AG04449 (cell line): ENCODE measurements around the gene VWF.

Source experiments
- CTCF ChIA-PET: fragments of 350-600 bp; formaldehyde crosslinking; extraction: SDS; loops from one replicate; lab custom pipeline; 2021; ENCODE audit warnings: antibody characterized with exemption; lab: Yijun Ruan, JAX
- POLR2A ChIA-PET: fragments of 400-600, 350-600 bp; formaldehyde crosslinking; extraction: SDS; loops from one replicate; lab custom pipeline; 2020; ENCODE audit warnings: antibody characterized with exemption, inconsistent platforms; lab: Yijun Ruan, JAX
- DNase-seq: peaks from one replicate; pipeline ENCODE4 v3.0.0-alpha.2; 2010; ENCODE audit warnings: low read depth, low spot score
- H3K4me3 ChIP-seq: 2 replicates; pipeline ENCODE4 v1.5.1; 2011; ENCODE audit warnings: low read depth, mild to moderate bottlenecking, control low read depth, low read length
- TF ChIP-seq, protein P1 (sequence below): IDR thresholded peaks from one replicate; pipeline ENCODE4 v1.5.1; 2011; ENCODE audit warnings: mild to moderate bottlenecking, moderate library complexity, low read length, control low read depth, inconsistent platforms; ENCODE audit not compliant: insufficient read depth; ENCODE audit errors: missing control alignments

VWF gene

DNA sequence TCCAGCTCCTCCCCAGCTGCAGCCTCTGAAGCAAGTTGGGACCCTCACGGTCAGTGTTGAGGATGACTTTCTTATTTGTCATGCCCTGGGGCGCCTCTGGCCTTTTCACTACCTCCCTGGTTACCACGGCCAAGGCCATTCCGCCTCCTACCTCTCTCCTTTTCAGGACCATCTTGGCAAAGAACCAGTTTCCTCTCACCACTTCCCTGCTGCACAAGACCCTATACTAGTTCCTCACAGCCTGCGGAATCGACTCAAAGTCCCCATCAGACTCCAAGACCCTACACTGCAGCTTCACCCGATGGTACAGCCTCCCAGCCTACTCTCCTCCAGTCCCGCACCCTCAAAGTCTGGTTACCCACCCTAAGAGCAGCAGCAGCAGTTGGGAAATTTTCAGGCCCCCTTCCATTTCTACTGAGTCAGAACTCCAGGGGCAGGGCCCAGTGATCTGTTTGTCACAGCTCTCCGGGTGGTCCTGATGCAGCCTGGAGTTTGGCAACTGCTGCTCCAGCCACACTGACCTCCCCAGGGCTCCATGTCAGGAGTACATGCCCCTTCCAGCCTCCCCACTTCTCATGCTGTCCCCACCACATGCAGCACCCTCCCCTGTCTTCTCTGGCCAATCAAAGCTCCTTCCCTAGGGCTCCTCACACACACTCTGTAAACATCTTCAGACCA, 5.4 kb downstream of the VWF start:
- CTCF ChIA-PET: no interaction called here

GRCh38 chr12:6116471-6117021, 7.9 kb downstream of the VWF start:
- POLR2A ChIA-PET: no interaction called here
- CTCF ChIA-PET: no interaction called here
- TF ChIP-seq, protein P1, sequence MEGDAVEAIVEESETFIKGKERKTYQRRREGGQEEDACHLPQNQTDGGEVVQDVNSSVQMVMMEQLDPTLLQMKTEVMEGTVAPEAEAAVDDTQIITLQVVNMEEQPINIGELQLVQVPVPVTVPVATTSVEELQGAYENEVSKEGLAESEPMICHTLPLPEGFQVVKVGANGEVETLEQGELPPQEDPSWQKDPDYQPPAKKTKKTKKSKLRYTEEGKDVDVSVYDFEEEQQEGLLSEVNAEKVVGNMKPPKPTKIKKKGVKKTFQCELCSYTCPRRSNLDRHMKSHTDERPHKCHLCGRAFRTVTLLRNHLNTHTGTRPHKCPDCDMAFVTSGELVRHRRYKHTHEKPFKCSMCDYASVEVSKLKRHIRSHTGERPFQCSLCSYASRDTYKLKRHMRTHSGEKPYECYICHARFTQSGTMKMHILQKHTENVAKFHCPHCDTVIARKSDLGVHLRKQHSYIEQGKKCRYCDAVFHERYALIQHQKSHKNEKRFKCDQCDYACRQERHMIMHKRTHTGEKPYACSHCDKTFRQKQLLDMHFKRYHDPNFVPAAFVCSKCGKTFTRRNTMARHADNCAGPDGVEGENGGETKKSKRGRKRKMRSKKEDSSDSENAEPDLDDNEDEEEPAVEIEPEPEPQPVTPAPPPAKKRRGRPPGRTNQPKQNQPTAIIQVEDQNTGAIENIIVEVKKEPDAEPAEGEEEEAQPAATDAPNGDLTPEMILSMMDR: no peak
- H3K4me3 ChIP-seq: no peak overlapping the region
- no peak for DNase-seq

More for the DNA sequence above, 5.4 kb downstream of the VWF start:
- no peak overlapping the region for H3K4me3 ChIP-seq
- TF ChIP-seq, protein P1: no peak
- POLR2A ChIA-PET: no interaction called here
- no peak for DNase-seq

DNA sequence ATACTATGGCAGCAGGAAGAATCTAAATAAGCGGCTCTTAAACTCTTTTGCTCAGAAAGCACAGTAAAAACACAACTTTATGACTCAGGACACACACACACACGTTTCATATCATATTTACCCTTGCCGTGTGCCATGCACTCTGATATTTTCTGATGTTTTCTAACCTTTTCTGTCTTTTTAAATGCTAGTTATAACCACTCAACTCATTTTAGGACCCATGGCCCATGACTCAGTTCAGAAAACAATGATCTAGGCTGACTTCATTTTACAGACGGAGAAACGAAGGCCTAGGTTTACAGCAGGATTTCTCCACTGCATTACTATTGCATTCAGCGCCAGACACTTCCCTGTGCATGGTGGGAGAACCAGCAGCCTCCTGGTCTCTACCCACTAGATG, 9.1 kb downstream of the VWF start:
- TF ChIP-seq, protein P1: no peak
- ChIA-PET POLR2A (no interaction called here), CTCF (no interaction called here)
- no peak for DNase-seq
- H3K4me3 ChIP-seq: no peak overlapping the region

- TF ChIP-seq, protein P1: no peak
- H3K4me3 ChIP-seq: no peak overlapping the region
- ChIA-PET CTCF (interaction anchor here (1.0 kb wide), 1 partner anchor 81 kb away, joined by 3 read pairs; no protein-coding TSS in a partner anchor), POLR2A (no interaction called here)
- DNase-seq: no peak
Measured at GRCh38 chr12:6114476-6114870, 10.0 kb downstream of the VWF start.

- TF ChIP-seq, protein P1: no peak
- no peak for DNase-seq
- ChIA-PET POLR2A (no interaction called here), CTCF (interaction anchor here (1.0 kb wide), 1 partner anchor 81 kb away, joined by 3 read pairs; no protein-coding TSS in a partner anchor)
- H3K4me3 ChIP-seq: no peak overlapping the region
Measured at GRCh38 chr12:6113691-6114475, 10.6 kb downstream of the VWF start.

GRCh38 chr12:6112004-6112403, 12.5 kb downstream of the VWF start:
- H3K4me3 ChIP-seq: no peak overlapping the region
- TF ChIP-seq, protein P1: no peak
- no peak for DNase-seq
- POLR2A ChIA-PET: no interaction called here
- CTCF ChIA-PET: no interaction called here
